ENCODE data around the gene NELFB.
"Not testable (repeated sequence)": the region's sequence is repeated elsewhere in the genome, so short reads cannot be mapped to it uniquely, and the experiment has no call there.

NELFB gene

GRCh38 chr9:137251490-137252268, 3.4 kb upstream of the NELFB start:
- DNase-seq, result no peak

GRCh38 chr9:137252555-137253506, 2.3 kb upstream of the NELFB start:
- no peak for DNase-seq

GRCh38 chr9:137253717-137254623, 1.2 kb upstream of the NELFB start:
- DNase-seq, result no peak

- DNase-seq, result no peak
Measured at GRCh38 chr9:137255448-137256114, 454 bp downstream of the NELFB start.

- DNase-seq, result no peak
Measured at GRCh38 chr9:137256362-137256761, 1.2 kb downstream of the NELFB start.

GRCh38 chr9:137256856-137257255, 1.7 kb downstream of the NELFB start:
- DNase-seq, result no peak

GRCh38 chr9:137262173-137262908, 7.2 kb downstream of the NELFB start:
- DNase-seq, result not testable (repeated sequence)

- no peak for DNase-seq
Measured at GRCh38 chr9:137262909-137263285, 7.8 kb downstream of the NELFB start.

- no peak for DNase-seq
Measured at GRCh38 chr9:137263506-137263905, 8.4 kb downstream of the NELFB start.

- no peak for DNase-seq
Measured at GRCh38 chr9:137264067-137264466, 8.9 kb downstream of the NELFB start.

- no peak for DNase-seq
Measured at GRCh38 chr9:137265496-137266161, 10.5 kb downstream of the NELFB start.

GRCh38 chr9:137266162-137266527, 11.0 kb downstream of the NELFB start:
- no peak for DNase-seq

- DNase-seq, result no peak
Measured at GRCh38 chr9:137266585-137267453, 11.7 kb downstream of the NELFB start.

GRCh38 chr9:137267933-137268355, 12.8 kb downstream of the NELFB start:
- no peak for DNase-seq

- DNase-seq, result no peak
Measured at GRCh38 chr9:137268538-137269201, 13.5 kb downstream of the NELFB start.

- DNase-seq, result no peak
Measured at GRCh38 chr9:137269231-137269772, 14.2 kb downstream of the NELFB start.

- DNase-seq, result peak; percentile 17
Measured at GRCh38 chr9:137270929-137271695, 16.0 kb downstream of the NELFB start.

GRCh38 chr9:137271696-137272076, 16.6 kb downstream of the NELFB start:
- DNase-seq, result no peak
